K562 (cell line): ENCODE data around the gene MYCN. TPM values are rescaled to one million over a fixed set of nuclear protein-coding genes. Genes with fewer than 3 reads are reported as not detected.

Experiments
- ATAC-seq: fragments of 200-7000 bp; cut with Tn5 transposase; 3 replicates; pipeline ENCODE4 v1.9.1; 2020; ENCODE audit warnings: moderate library complexity
- BruUV-seq: library from RNA; stranded (reverse); fragments of 400-500 nt; replicated peaks from 2 replicates; lab custom pipeline; 2021; lab: Mats Ljungman, UMichigan
- CTCF ChIA-PET: fragments of 300-600 bp; formaldehyde crosslinking; extraction: SDS; loops from one replicate; lab custom pipeline; 2021; ENCODE audit warnings: low intra/inter-chr PET ratio; lab: Yijun Ruan, JAX
- POLR2A ChIA-PET: fragments of 300-600, 350-650 bp; sonication (Branson Sonifier 250); formaldehyde crosslinking; extraction: SDS; loops from one replicate; lab custom pipeline; 2021; ENCODE audit warnings: antibody characterized with exemption, inconsistent platforms; lab: Yijun Ruan, JAX
- DNase-seq, 4 experiments: peaks; one replicate each; pipeline versions ENCODE4 v3.0.0 to v3.0.0-alpha.2; 2011 to 2018; ENCODE audit warnings: low spot score in 3 of 4, mixed read lengths in 3 of 4; ENCODE audit errors: extremely low read depth in 1 of 4
- FAIRE-seq: peaks from 2 replicates; lab custom pipeline; 2011; peaks lifted over from hg19 to GRCh38; lab: Jason Lieb, UNC
- H2AFZ ChIP-seq: 2 replicates; pipeline ENCODE4 v1.6.0; 2011; ENCODE audit warnings: low read depth, low read length, control low read depth, inconsistent platforms
- H3K27ac ChIP-seq: fragments of 200-600 bp; 3 replicates; pipeline ENCODE4 v1.8.0; 2011; ENCODE audit warnings: low read depth, mild to moderate bottlenecking, control low read depth, inconsistent platforms, low read length, moderate library complexity, mixed read lengths; ENCODE audit errors: extremely low read depth
- H3K27me3 ChIP-seq, 2 experiments: fragments of 300-600 bp in 1 of 2; 2 replicates in 1 of 2; 3 replicates in 1 of 2; pipeline versions ENCODE4 v1.6.0 to v1.8.0; 2011; ENCODE audit warnings: inconsistent platforms in 2 of 2, low read length in 2 of 2, mild to moderate bottlenecking in 1 of 2, mixed read lengths in 1 of 2, moderate library complexity in 1 of 2; ENCODE audit not compliant: control insufficient read depth in 2 of 2, insufficient read depth in 2 of 2
- H3K36me3 ChIP-seq: fragments of 300-600 bp; 3 replicates; pipeline ENCODE4 v1.8.0; 2011; ENCODE audit warnings: mild to moderate bottlenecking, low read length, inconsistent platforms; ENCODE audit not compliant: control insufficient read depth, insufficient read depth
- H3K4me1 ChIP-seq, 2 experiments: fragments of 200-600 bp in 1 of 2; replicated peaks in 1 of 2; 2 replicates in 1 of 2; 3 replicates in 1 of 2; pipeline versions ENCODE4 v1.5.1 to v1.8.0; 2011; ENCODE audit warnings: inconsistent platforms in 2 of 2, low read length in 2 of 2, mild to moderate bottlenecking in 1 of 2, mixed read lengths in 1 of 2, moderate library complexity in 1 of 2; ENCODE audit not compliant: control insufficient read depth in 2 of 2, insufficient read depth in 2 of 2
- H3K4me2 ChIP-seq: 2 replicates; pipeline ENCODE4 v1.6.1; 2011; ENCODE audit warnings: low read length, control low read depth, inconsistent platforms, mixed read lengths; ENCODE audit not compliant: insufficient read depth
- H3K4me3 ChIP-seq: fragments of 200-600 bp; sonication (generic), shearing (Covaris generic); 2 replicates; pipeline ENCODE4 v1.5.1; 2016; ENCODE audit warnings: control low read depth, inconsistent platforms
- H3K79me2 ChIP-seq: fragments of 200-600 bp; 3 replicates; pipeline ENCODE4 v1.8.0; 2011; ENCODE audit warnings: low read length, inconsistent platforms; ENCODE audit not compliant: control insufficient read depth, insufficient read depth
- H3K9ac ChIP-seq, 2 experiments: 2 replicates each; pipeline versions ENCODE4 v1.6.0 to v1.6.1; 2011; ENCODE audit warnings: low read depth in 2 of 2, low read length in 2 of 2, control low read depth in 1 of 2, inconsistent platforms in 1 of 2, mild to moderate bottlenecking in 1 of 2, mixed read lengths in 1 of 2; ENCODE audit not compliant: insufficient read depth in 1 of 2
- H3K9me1 ChIP-seq: one replicate; pipeline ENCODE4 v1.6.0; 2011; ENCODE audit warnings: inconsistent platforms, mild to moderate bottlenecking, low read length, moderate library complexity; ENCODE audit not compliant: control insufficient read depth, insufficient read depth
- H3K9me3 ChIP-seq: replicated peaks from 2 replicates; pipeline ENCODE4 v1.5.1; 2011; ENCODE audit warnings: low read depth, low read length, inconsistent platforms; ENCODE audit not compliant: control insufficient read depth, insufficient read depth
- H4K20me1 ChIP-seq: replicated peaks from 2 replicates; pipeline ENCODE4 v1.6.1; 2011; ENCODE audit warnings: low read length, inconsistent platforms, mixed read lengths; ENCODE audit not compliant: control insufficient read depth, insufficient read depth
- MYNN ChIP-seq, 2 experiments: sonication (generic); formaldehyde crosslinking in 1 of 2; IDR thresholded peaks; 2 replicates each; pipeline versions ENCODE4 v1.5.0 to v1.6.1; 2016 to 2020; ENCODE audit warnings: antibody characterized with exemption in 1 of 2, missing genetic modification reagents in 1 of 2
- PRPF4 ChIP-seq: fragments of 200-400 bp; formaldehyde crosslinking; IDR thresholded peaks from one replicate; pipeline ENCODE4 v1.6.1; 2017; ENCODE audit warnings: low read length, low read depth, mild to moderate bottlenecking; ENCODE audit not compliant: insufficient read depth, poor library complexity, severe bottlenecking
- PURB ChIP-seq: sonication (generic); formaldehyde crosslinking; IDR thresholded peaks from 2 replicates; pipeline ENCODE4 v1.9.0; 2021; ENCODE audit warnings: low read depth, mild to moderate bottlenecking, missing genetic modification reagents
- SRSF7 ChIP-seq: fragments of 200-400 bp; formaldehyde crosslinking; optimal IDR thresholded peaks from 2 replicates; pipeline ENCODE3; 2017; ENCODE audit warnings: mild to moderate bottlenecking, low read depth, low read length
- TSC22D4 ChIP-seq: fragments of 450-650 bp; IDR thresholded peaks from 2 replicates; pipeline ENCODE4 v1.6.1; 2016; ENCODE audit warnings: missing genetic modification characterization, missing biosample characterization, control low read depth
- ZFPM2 ChIP-seq: fragments of 250-450 bp; sonication (Bioruptor Pico); IDR thresholded peaks from 2 replicates; pipeline ENCODE4 v1.5.1; 2022; ENCODE audit warnings: mild to moderate bottlenecking
- WGBS: fragments of 100-300 bp; shearing (Covaris generic); methylation state at CpG from one replicate; pipeline ENCODE4 v1.1.6; 2016; ENCODE audit warnings: low coverage, mixed read lengths; ENCODE audit not compliant: insufficient coverage; ENCODE audit errors: missing lambda C conversion rate; 5-methylcytosine and 5-hydroxymethylcytosine counted together
- in situ Hi-C: fragments of 300-500 bp; cut with MboI; formaldehyde crosslinking; loops from 4 replicates; pipeline ENCODE4 v1.15.0; 2018; ENCODE audit warnings: inconsistent platforms, mixed read lengths
- intact Hi-C: fragments of 100-400 bp; cut with micrococcal nuclease; formaldehyde crosslinking; loops from 2 replicates; pipeline ENCODE4 v1.14.2; 2022
- polyA plus RNA-seq, 8 experiments: library from polyadenylated mRNA; depleted of rRNA in 4 of 8; stranded (reverse) in 5 of 8; unstranded in 3 of 8; fragments of >200 nt; fragmentation: Nextera tagmentation in 2 of 8; fragmentation: Illumina TruSeq in 1 of 8; extraction: Ambion mirVana in 2 of 8; extraction: Trizol in 1 of 8; gene quantifications; 2 replicates each; pipeline versions ENCODE4 v1.2.1 to v1.2.3, GENCODE V29; 2011 to 2014; ENCODE audit warnings: inconsistent platforms in 1 of 8, missing spikeins in 1 of 8
- total RNA-seq, 7 experiments: library from RNA; depleted of rRNA in 6 of 7; stranded (reverse); fragments of >200 nt in 6 of 7; fragmentation: Illumina TruSeq in 2 of 7; extraction: Trizol in 2 of 7; gene quantifications; 2 replicates each; pipeline versions ENCODE4 v1.2.1 to v1.2.3, GENCODE V29; 2011 to 2021; ENCODE audit warnings: low replicate concordance in 1 of 7
- TF ChIP-seq, protein P1 (sequence below): fragments of 450-650 bp; formaldehyde crosslinking; IDR thresholded peaks from 2 replicates; pipeline ENCODE4 v1.4.0; 2020; ENCODE audit warnings: mild to moderate bottlenecking, moderate library complexity

Gene MYCN
- total and polyA plus RNA-seq, 9 of the 15 experiments (the other 6 are each of a cell fraction or from before 2014, with no cell fraction given), result not detected

DNA sequence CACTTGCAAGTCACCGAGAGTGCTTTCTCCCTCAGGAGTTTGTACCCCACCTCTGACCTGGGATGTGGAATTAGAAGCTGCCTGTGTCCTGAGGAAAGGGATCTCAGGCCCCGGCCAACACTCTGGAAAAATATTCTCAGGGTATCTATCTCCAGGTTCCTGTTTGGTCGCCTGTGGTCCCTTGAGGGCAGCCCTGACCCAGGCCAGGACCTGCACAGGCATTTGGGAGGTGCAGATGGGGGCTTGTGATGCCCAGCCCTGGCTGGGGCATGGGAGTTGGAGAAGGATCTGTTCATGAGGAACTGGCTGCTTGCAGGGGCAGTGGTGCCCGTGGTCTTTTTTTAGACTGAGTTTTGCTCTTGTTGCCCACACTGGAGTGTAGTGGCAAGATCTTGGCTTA, 46.3 kb downstream of the MYCN start:
- Histone ChIP-seq H3K36me3 (no peaks in the 10 kb centered on the region), H3K9me3 (no peaks in the 10 kb centered on the region), H3K4me2 (no peak overlapping the region), H3K4me3 (no peak overlapping the region), H3K27ac (no peak overlapping the region), H2AFZ (no peak overlapping the region), H3K4me1 (no peaks in the 10 kb centered on the region), H3K9me1 (no peaks in the 10 kb centered on the region), H3K79me2 (no peaks in the 10 kb centered on the region), H3K27me3 (peaks cover 6 to 41% of the 10 kb centered on the region in 2 experiments; a peak in 3 of 5 replicates), H3K9ac (no peak overlapping the region), H4K20me1 (no peaks in the 10 kb centered on the region)
- in situ Hi-C loops, result no loop called here
- intact Hi-C loops, result no loop called here
- POLR2A ChIA-PET, result no interaction called here
- CTCF ChIA-PET, result no interaction called here
- WGBS, result 0% methylated on average over 4 of the region's 4 CpGs
- FAIRE-seq (no peak), DNase-seq (no peak), ATAC-seq (no peak)
- TF ChIP-seq SRSF7 (no peak), ZFPM2 (CRISPR knock-in tag) (no peak), MYNN (IDR thresholded peaks at IDR 0.05) (no peak), MYNN (CRISPR knock-in tag; IDR thresholded peaks at IDR 0.05) (no peak), PRPF4 (no peak), TSC22D4 (tag) (no peak), PURB (no peak)
- TF ChIP-seq, protein P1, sequence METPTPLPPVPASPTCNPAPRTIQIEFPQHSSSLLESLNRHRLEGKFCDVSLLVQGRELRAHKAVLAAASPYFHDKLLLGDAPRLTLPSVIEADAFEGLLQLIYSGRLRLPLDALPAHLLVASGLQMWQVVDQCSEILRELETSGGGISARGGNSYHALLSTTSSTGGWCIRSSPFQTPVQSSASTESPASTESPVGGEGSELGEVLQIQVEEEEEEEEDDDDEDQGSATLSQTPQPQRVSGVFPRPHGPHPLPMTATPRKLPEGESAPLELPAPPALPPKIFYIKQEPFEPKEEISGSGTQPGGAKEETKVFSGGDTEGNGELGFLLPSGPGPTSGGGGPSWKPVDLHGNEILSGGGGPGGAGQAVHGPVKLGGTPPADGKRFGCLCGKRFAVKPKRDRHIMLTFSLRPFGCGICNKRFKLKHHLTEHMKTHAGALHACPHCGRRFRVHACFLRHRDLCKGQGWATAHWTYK (CRISPR knock-in tag), result no peak
- BruUV-seq, result no TSS peak
